ENCODE data around the gene LY6G5C. TPM values are rescaled to one million over a fixed set of nuclear protein-coding genes. Genes with fewer than 3 reads are reported as not detected.

Gene LY6G5C
- total RNA-seq, 1 experiment from 2014 or later: 0.62 TPM

GRCh38 chr6:31713991-31714684 lies 33.3 kb upstream of the LY6G5C start:
- DNase-seq (ENCODE audit: low read depth, low spot score): no peak
- H3K36me3 ChIP-seq (ENCODE audit: control insufficient read depth, insufficient read depth, low read length): no peaks in the 10 kb centered on the region
- H3K4me1 ChIP-seq (ENCODE audit: control insufficient read depth, insufficient read depth, low read length): no peaks in the 10 kb centered on the region; the same call in 1 of the 2 replicates
- ChIA-PET POLR2A (interaction anchor here (0.5 to 0.7 kb wide), 2 partner anchors 16 to 20 kb away, joined by 4 to 9 read pairs; no protein-coding TSS in a partner anchor), CTCF (no interaction called here)
- H3K27ac ChIP-seq (ENCODE audit: low read length): no peak overlapping the region
- BruUV-seq (replicated peaks): no TSS peak
- H3K9me3 ChIP-seq (ENCODE audit: control insufficient read depth, insufficient read depth, low read depth, low read length): no peaks in the 10 kb centered on the region
- H3K27me3 ChIP-seq (ENCODE audit: control insufficient read depth, insufficient read depth, low read length): no peaks in the 10 kb centered on the region
- ATAC-seq: no peak
- in situ Hi-C loops (cut with HindIII; ENCODE audit: low pct_unique_long_range_greater_than_20kb, low sequenced_read_pairs): no loop called here
- intact Hi-C loops (cut with micrococcal nuclease; ENCODE audit: unreplicated experiment): no loop called here
- no peak overlapping the region for H3K4me3 ChIP-seq (ENCODE audit: low read depth in 2 of 2, low read length in 2 of 2)
- no peak for TF ChIP-seq SIN3A (IDR thresholded peaks at IDR 0.05; ENCODE audit: borderline replicate concordance, insufficient read depth, low read depth, low read length)
- no peak for TF ChIP-seq POLR2AphosphoS5 (IDR thresholded peaks at IDR 0.05; ENCODE audit: low read depth, low read length)
- TF ChIP-seq REST (IDR thresholded peaks at IDR 0.05; ENCODE audit: insufficient read depth in 1 of 2, low read depth in 2 of 2, low read length in 1 of 2): no peak
- TF ChIP-seq CTCF (IDR thresholded peaks at IDR 0.05): no peak
- no peak for TF ChIP-seq TCF7L2 (IDR thresholded peaks at IDR 0.05; ENCODE audit: low read depth, low read length)

GRCh38 chr6:31713465-31713864 lies 32.6 kb upstream of the LY6G5C start:
- TF ChIP-seq POLR2AphosphoS5 (IDR thresholded peaks at IDR 0.05; ENCODE audit: low read depth, low read length) (no peak), CTCF (IDR thresholded peaks at IDR 0.05) (no peak), TCF7L2 (IDR thresholded peaks at IDR 0.05; ENCODE audit: low read depth, low read length) (no peak), REST (IDR thresholded peaks at IDR 0.05; ENCODE audit: insufficient read depth in 1 of 2, low read depth in 2 of 2, low read length in 1 of 2) (no peak), SIN3A (IDR thresholded peaks at IDR 0.05; ENCODE audit: borderline replicate concordance, insufficient read depth, low read depth, low read length) (no peak)
- no peak for DNase-seq (ENCODE audit: low read depth, low spot score)
- H3K9me3 ChIP-seq (ENCODE audit: control insufficient read depth, insufficient read depth, low read depth, low read length): no peaks in the 10 kb centered on the region
- POLR2A ChIA-PET: interaction anchor here (0.6 kb wide), 1 partner anchor 107 kb away, joined by 3 read pairs; no protein-coding TSS in a partner anchor
- BruUV-seq (replicated peaks): no TSS peak
- ATAC-seq: no peak
- intact Hi-C loops (cut with micrococcal nuclease; ENCODE audit: unreplicated experiment) (no loop called here), in situ Hi-C loops (cut with HindIII; ENCODE audit: low pct_unique_long_range_greater_than_20kb, low sequenced_read_pairs) (no loop called here)
- no peaks in the 10 kb centered on the region for H3K36me3 ChIP-seq (ENCODE audit: control insufficient read depth, insufficient read depth, low read length)
- CTCF ChIA-PET: no interaction called here
- no peak overlapping the region for H3K4me3 ChIP-seq (ENCODE audit: low read depth in 2 of 2, low read length in 2 of 2)
- H3K27me3 ChIP-seq (ENCODE audit: control insufficient read depth, insufficient read depth, low read length): no peaks in the 10 kb centered on the region
- no peak overlapping the region for H3K27ac ChIP-seq (ENCODE audit: low read length)
- no peaks in the 10 kb centered on the region; the same call in 1 of the 2 replicates for H3K4me1 ChIP-seq (ENCODE audit: control insufficient read depth, insufficient read depth, low read length)

Measured in Panc1 (cell line).